ENCODE measurements around the gene PPP1R1C.
"Not testable (repeated sequence)": the region's sequence is repeated elsewhere in the genome, so short reads cannot be mapped to it uniquely, and the experiment has no call there.

Gene PPP1R1C

DNA sequence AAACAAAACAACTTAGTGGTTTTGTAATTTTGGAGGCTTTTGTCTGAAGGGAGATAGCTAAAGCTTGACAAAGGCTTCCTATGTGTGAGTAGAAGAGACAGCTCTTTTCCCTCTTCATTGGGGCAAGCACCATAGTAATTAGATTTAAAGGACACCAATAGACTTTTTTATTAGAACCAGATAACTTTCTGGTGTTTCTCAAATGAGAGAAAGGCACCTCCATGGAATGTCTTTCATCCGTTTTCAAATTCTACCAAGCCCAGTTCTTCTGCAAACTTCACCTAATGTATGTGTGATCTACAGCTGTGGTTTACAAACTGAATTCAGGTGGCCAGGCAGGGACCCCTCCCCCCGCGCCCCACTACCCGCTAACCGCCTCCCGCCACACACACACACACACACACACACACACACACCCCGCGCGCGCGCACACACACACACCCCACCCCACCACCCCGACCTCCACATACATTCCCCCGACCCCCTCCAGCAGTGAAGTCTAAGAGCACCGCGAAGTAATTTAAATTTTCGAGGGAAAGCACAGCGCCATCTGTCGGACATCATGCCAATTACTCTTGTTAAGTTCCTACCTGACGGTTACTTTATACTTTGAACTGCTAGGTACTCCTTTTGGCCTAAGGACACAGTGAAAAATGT is 31.6 kb upstream of the PPP1R1C start:
- Mint-ChIP-seq H3K9me3 (no peaks in the 10 kb centered on the region), H3K4me3 (peak overlapping the region; percentile 84), H3K4me1 (peaks cover 6% of the 10 kb centered on the region), H3K36me3 (ENCODE audit: low read depth) (no peaks in the 10 kb centered on the region), H3K27me3 (ENCODE audit: low read depth, poor library complexity) (no peaks in the 10 kb centered on the region), H3K27ac (no peak overlapping the region)
- DNase-seq = peak; percentile 85
- TF ChIP-seq, protein P1, sequence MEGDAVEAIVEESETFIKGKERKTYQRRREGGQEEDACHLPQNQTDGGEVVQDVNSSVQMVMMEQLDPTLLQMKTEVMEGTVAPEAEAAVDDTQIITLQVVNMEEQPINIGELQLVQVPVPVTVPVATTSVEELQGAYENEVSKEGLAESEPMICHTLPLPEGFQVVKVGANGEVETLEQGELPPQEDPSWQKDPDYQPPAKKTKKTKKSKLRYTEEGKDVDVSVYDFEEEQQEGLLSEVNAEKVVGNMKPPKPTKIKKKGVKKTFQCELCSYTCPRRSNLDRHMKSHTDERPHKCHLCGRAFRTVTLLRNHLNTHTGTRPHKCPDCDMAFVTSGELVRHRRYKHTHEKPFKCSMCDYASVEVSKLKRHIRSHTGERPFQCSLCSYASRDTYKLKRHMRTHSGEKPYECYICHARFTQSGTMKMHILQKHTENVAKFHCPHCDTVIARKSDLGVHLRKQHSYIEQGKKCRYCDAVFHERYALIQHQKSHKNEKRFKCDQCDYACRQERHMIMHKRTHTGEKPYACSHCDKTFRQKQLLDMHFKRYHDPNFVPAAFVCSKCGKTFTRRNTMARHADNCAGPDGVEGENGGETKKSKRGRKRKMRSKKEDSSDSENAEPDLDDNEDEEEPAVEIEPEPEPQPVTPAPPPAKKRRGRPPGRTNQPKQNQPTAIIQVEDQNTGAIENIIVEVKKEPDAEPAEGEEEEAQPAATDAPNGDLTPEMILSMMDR (IDR thresholded peaks at IDR 0.05) = peak; percentile 57

DNA sequence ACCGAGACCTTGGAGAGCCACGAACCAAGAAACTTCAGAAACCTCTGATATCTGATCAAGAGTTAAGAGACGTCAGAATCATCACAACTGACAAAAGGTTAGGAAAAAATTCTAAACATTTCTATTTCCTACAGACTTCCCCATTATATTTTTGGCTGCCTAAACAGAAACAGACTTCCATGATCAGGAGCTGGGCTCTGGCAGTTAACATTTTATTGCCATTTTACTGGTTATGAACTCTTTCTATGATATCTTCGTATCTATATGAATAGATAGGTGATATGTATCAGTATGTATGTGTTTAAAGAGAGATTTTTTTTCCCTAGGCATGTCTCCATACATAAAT is 31.1 kb upstream of the PPP1R1C start:
- Mint-ChIP-seq H3K36me3 (ENCODE audit: low read depth) (no peaks in the 10 kb centered on the region), H3K27ac (no peak overlapping the region), H3K9me3 (no peaks in the 10 kb centered on the region), H3K4me1 (peaks cover 6% of the 10 kb centered on the region), H3K27me3 (ENCODE audit: low read depth, poor library complexity) (no peaks in the 10 kb centered on the region), H3K4me3 (peak overlapping the region; percentile 84)
- TF ChIP-seq, protein P1 (IDR thresholded peaks at IDR 0.05) = no peak
- DNase-seq = no peak

DNA sequence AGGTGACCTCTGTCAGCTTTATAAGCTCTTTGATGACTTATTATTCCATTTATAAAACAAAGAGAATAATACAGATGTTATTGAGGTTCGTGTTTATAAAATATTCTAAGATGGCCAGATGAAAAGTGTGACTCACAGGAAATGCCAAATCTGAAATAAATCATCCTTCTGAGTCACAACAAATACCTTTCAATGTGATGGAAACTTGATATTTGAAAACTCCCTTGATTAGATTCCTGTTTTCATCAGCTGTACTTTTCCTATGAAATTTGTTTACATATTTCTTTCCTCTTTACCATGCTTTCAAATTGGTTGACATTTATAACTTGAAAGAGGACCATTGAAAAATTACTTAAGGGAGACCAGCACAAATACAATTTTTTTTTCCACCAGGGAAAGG is 30.6 kb upstream of the PPP1R1C start:
- Mint-ChIP-seq H3K9me3 (no peaks in the 10 kb centered on the region), H3K36me3 (ENCODE audit: low read depth) (no peaks in the 10 kb centered on the region)
- DNase-seq = no peak

DNA sequence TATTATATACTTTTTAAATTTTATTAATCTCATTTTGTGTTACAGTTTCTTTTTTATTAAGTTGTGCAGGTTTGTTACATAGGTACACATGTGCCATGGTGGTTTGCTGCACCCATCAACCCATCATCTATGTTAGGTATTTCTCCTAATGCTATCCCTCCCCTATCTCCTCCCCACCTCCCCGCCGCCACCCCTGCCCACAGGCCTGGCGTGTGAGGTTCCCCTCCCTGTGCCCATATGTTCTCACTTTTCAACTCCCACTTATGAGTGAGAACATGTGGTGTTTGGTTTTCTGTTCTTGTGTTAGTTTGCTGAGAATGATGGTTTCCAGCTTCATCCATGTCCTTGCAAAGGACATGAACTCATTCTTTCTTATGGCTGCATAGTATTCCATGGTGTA is 29.8 kb upstream of the PPP1R1C start:
- H3K27ac Mint-ChIP-seq; H3K4me3 Mint-ChIP-seq; H3K27me3 Mint-ChIP-seq (ENCODE audit: low read depth, poor library complexity); H3K4me1 Mint-ChIP-seq; H3K36me3 Mint-ChIP-seq (ENCODE audit: low read depth); H3K9me3 Mint-ChIP-seq; DNase-seq: not testable (repeated sequence)

More for the DNA sequence above, 30.6 kb upstream of the PPP1R1C start:
- H3K4me3 Mint-ChIP-seq = no peak overlapping the region
- TF ChIP-seq, protein P1 (IDR thresholded peaks at IDR 0.05) = no peak
- no peak overlapping the region for H3K27ac Mint-ChIP-seq
- H3K4me1 Mint-ChIP-seq = peaks cover 6% of the 10 kb centered on the region
- no peaks in the 10 kb centered on the region for H3K27me3 Mint-ChIP-seq (ENCODE audit: low read depth, poor library complexity)

DNA sequence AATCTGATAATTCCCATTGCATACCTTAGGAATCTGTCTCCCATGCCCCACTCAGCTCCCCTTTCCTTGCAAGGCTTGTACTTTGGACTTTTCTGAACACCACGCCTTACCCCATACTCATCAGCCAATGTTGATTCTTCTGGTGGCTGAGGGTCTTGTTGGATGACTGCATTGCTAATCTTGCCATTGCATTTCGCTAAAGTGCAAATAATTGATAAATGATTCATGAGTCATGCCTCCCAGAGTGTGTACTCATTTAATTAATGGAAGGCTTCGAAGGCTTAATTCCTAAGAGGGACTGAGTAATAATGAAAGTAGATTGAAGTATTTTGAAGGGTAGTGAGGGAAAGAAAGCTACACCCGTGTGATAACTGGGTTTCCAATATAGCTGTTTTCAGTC is 28.0 kb upstream of the PPP1R1C start:
- H3K4me1 Mint-ChIP-seq = peaks cover 6% of the 10 kb centered on the region
- H3K27ac Mint-ChIP-seq = no peak overlapping the region
- H3K4me3 Mint-ChIP-seq = no peak overlapping the region
- no peaks in the 10 kb centered on the region for H3K9me3 Mint-ChIP-seq
- H3K27me3 Mint-ChIP-seq (ENCODE audit: low read depth, poor library complexity) = peaks cover 3% of the 10 kb centered on the region
- TF ChIP-seq, protein P1 (IDR thresholded peaks at IDR 0.05) = no peak
- no peaks in the 10 kb centered on the region for H3K36me3 Mint-ChIP-seq (ENCODE audit: low read depth)
- DNase-seq = no peak

DNA sequence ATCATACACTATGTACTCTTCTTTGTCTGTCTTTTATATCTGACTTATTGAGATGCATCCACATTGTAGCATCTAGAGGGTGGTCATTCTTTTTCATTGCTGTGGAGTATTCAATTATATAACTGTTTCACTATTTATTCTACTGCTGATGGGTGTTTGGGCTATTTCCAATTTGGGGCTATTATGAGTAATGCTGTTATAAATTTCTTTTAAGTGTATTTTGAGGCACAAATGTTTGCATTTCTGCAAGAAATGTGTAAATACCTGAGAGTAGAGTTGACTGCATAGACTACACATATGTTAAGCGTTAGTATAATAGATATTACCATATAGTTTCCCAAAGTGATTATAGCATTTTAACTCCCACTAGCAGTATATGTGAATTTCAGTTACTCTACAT is 26.9 kb upstream of the PPP1R1C start:
- Mint-ChIP-seq H3K36me3 (ENCODE audit: low read depth) (no peaks in the 10 kb centered on the region), H3K4me3 (no peak overlapping the region), H3K4me1 (peaks cover 2% of the 10 kb centered on the region), H3K9me3 (no peaks in the 10 kb centered on the region), H3K27ac (no peak overlapping the region), H3K27me3 (ENCODE audit: low read depth, poor library complexity) (peaks cover 3% of the 10 kb centered on the region)
- TF ChIP-seq, protein P1 (IDR thresholded peaks at IDR 0.05) = no peak
- DNase-seq = no peak
